Esophagus muscularis mucosa (tissue), 4 donors: ENCODE measurements around the gene SERINC2.
A peak's percentile ranks its signal among the peaks of the same experiment; 100 is the strongest.

Experiments
- CTCF ChIP-seq, 3 experiments: fragments of 200-600 bp in 2 of 3; fragments of 450-650 bp in 1 of 3; sonication (generic) in 2 of 3; IDR thresholded peaks; one replicate each; pipeline ENCODE4 v1.5.1; 2017 to 2019; ENCODE audit warnings: antibody characterized with exemption in 3 of 3, mild to moderate bottlenecking in 2 of 3, moderate library complexity in 1 of 3
- EP300 ChIP-seq: sonication (generic); formaldehyde crosslinking; IDR thresholded peaks from one replicate; pipeline ENCODE4 v1.6.1; 2017; ENCODE audit warnings: antibody characterized with exemption
- POLR2A ChIP-seq: fragments of 450-650 bp; IDR thresholded peaks from one replicate; pipeline ENCODE4 v1.6.1; 2017; ENCODE audit warnings: antibody characterized with exemption, moderate library complexity, mild to moderate bottlenecking, low read depth
- POLR2AphosphoS5 ChIP-seq, 2 donors: sonication (generic); formaldehyde crosslinking; IDR thresholded peaks; one replicate each; pipeline ENCODE4 v1.6.1; 2017; ENCODE audit warnings: antibody characterized with exemption in 2 of 2

GRCh38 chr1:31421371-31422040 is 8.5 kb downstream of the SERINC2 start:
- TF ChIP-seq CTCF (IDR thresholded peaks at IDR 0.05): peak in 2 of 3 experiments; percentile 11 to 31
- no peak for TF ChIP-seq POLR2AphosphoS5 (IDR thresholded peaks at IDR 0.05)
- TF ChIP-seq POLR2A: no peak
- no peak for TF ChIP-seq EP300
